IPS DF 4.7 (cell line): ENCODE measurements around the gene MMP23B.

Source experiments
- DNase-seq: peaks from one replicate; pipeline ENCODE4 v3.0.0-alpha.2; 2013; ENCODE audit warnings: low spot score; ENCODE audit errors: extremely low read depth

Gene MMP23B

GRCh38 chr1:1602304-1602967 is 29.5 kb upstream of the MMP23B start:
- no peak for DNase-seq

- no peak for DNase-seq
These were observed 28.9 kb upstream of the MMP23B start for GRCh38 chr1:1602968-1603506.

DNA sequence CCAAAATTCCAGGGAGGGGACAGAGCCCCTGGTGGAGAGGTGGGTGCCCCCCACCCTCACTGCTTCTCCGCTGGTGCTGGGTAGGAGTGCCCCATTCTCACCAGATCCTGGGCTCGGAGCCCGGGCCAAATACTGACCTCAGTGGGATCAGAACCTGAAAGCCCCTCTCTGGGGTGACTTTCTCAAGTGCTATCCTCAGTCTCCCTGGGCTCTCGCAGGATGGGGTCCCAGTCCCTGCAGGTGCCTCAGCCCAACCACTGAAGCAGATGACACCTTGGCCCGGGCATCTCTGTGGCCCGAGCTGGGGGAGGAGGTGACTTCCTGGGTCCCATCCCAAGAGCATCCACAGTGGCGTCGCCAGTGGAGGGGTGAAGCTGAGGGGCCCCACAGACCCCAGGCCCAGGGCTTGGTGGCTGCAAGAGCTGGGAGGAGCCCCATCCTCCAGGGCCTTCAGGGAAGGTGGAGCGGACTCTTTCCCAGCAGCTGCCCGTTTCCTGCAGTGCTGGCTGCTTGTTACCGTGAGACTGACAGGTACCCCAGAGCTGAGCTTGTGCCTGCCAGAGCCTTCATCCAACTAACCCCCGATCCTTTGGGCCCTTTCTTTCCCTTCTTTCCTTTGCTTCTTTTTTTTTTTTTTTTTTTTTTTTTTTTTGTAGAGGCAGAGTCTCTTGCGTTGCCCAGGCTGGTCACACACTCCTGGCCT is 28.2 kb upstream of the MMP23B start:
- no peak for DNase-seq

DNA sequence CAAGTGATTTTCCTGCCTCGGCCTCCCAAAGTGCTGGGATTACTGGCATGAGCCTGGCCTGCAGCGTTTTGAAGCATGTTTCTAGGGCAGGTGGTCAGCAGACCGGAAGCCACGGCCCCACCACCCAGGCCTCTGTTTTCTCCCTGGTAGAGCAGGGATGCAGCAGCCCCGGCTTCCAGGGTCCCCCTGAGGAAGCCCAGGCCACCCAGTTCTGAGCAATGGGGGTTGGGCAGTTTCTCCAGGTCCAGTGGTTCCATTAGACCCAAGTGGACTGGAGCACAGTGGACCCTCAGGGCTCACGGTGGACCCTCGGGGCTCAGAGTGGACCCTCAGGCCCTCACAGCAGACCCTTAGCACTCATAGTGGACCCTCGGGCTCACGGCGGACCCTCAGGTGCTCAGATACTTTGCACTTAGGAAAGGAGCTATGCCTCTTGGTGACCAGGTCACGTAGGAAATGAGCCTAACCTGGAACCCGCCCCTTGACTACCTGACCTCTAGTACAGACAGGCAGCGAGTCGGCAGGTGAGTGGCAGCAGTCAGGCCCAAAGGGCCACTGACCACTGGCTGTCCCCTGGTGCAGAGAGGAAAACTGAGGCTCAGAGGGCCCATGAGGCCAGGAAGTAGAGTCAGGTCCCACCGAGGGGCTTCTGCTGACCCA is 27.5 kb upstream of the MMP23B start:
- DNase-seq = no peak

DNA sequence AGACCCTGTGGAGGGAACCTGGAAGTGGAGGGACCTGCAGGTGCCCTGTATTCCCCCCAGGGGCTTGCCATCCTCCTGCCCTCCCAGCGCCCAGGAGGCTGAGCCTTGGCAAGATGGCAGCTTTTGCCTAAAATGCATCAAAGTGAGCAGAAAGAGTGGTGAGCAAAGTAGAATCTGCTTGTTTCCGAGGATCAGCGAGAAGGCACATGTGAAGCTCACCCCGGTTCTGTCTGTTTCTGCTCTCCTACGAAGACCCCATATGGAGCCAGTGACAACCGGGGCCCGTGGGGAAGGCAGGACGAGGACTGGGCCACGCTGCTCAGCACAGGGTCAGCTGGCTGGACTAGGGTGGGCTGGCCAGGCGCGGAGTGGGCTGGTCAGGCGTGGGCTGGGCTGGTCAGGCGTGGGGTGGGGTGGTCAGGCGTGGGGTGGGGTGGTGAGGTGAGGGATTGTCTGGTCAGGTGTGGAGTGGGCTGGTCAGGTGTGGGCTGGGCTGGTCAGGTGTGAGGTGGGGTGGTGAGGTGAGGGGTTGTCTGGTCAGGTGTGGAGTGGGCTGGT is 26.9 kb upstream of the MMP23B start:
- no peak for DNase-seq

GRCh38 chr1:1605724-1606123 is 26.2 kb upstream of the MMP23B start:
- DNase-seq = no peak

DNA sequence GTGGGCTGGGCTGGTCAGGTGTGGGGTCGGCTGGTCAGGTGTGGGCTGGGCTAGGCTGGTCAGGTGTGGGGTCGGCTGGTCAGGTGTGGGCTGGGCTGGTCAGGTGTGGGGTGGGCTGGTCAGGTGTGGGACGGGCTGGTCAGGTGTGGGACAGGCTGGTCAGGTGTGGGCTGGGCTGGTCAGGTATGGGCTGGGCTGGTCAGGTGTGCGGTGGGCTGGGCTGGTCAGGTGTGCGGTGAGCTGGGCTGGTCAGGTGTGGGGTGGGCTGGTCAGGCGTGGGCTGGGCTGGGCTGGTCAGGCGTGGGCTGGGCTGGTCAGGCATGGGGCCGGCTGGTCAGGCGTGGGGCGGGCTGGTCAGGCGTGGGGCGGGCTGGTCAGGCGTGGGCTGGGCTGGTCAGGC is 25.7 kb upstream of the MMP23B start:
- no peak for DNase-seq

GRCh38 chr1:1609822-1610485 is 22.0 kb upstream of the MMP23B start:
- DNase-seq = no peak

- no peak for DNase-seq
These were observed 21.2 kb upstream of the MMP23B start for GRCh38 chr1:1610796-1611195.

DNA sequence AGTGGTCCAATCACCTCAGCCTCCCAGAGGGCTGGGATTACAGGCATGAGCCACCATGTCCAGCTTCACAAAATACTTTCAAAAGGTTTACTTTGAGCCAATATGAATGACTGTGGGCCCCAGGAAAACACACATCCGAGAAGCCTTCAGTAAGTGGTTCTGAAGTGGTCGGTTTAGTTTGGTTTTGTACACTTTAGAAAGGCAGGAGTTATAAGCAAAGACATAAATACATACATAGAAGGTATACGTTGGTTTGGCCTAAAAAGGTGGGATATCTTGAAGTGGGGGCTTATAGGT is 19.9 kb upstream of the MMP23B start:
- no peak for DNase-seq

DNA sequence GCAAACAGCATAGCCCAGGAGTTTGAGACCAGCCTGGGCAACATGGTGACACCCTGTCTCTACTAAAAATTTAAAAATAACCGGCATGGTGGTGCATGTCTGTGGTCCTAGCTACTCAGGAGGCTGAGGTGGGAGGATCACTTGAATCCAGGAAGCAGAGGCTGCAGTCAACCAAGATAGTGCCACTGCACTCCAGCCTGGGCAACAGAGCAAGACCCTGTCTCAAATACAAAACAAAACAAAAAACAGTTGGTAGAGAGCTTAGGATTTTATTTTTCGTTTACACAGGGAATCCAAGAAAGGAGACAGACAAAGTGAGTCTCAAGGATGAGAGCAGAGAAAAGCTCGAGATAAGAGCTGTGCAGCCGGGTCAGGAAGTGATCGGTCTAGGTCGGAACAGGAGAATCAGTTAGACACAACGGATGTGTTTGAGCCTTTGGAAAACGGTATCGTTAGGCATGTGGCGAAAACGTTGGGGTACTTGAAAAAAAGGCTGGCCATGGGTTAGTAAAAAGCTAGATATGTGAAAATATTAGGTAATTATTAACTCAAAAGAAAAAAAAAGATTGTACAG is 18.4 kb upstream of the MMP23B start:
- no peak for DNase-seq

DNA sequence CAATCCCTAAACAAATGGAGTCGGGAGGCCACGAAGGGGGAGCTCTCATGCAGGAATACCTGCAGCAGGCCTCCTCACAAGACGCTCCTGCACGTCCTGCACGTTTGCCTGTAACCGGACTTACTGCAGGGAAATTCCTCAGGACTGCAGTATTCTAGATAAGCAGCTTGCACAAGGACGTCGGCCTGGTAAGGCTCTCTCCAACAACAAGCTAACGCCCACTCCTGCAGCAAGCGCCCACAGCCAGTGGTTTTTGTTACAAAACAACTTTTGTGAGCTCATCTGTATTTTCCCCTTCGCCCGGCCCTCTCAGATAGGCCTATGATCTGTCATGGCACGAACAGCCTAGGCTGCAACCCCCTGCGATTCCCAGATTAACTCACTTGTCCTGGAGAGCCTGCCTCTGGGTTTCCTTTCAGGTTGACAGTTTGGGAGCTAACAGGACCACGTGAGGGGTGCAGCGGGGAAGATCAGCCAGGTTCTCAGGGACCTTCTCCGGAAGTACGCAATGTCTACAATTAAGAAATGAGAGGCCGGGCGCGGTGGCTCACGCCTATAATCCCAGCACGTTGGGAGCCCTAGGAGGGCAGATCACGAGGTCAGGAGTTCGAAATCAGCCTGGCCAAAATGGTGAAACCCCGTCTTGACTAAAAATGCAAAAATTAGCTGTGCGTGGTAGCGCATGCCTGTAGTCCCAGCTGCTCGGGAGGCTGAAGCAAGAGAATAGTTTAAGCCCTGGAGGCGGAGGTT is 17.6 kb upstream of the MMP23B start:
- no peak for DNase-seq

DNA sequence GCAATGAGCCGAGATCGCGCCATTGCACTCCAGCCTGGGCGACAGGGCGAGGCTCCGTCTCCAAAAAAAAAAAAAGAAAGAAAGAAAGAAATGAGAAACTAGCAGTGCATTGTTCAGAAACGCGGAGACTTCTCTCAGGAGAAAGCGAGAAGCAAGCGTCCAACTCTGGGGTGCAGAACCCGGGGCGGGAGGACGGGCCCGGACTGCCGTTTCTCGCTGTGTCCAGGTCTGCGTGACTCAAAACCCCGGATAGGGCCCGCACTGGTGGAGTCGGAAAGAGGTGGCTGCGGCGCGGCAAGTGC is 17.1 kb upstream of the MMP23B start:
- DNase-seq = no peak

- peak; percentile 89 for DNase-seq
These were observed 16.5 kb upstream of the MMP23B start, which contains the start of gene MIB2 for GRCh38 chr1:1615256-1616044. MIB2 (plus strand) TSS chr1:1615500; CDS start chr1:1623453, 7,953 bp downstream.

DNA sequence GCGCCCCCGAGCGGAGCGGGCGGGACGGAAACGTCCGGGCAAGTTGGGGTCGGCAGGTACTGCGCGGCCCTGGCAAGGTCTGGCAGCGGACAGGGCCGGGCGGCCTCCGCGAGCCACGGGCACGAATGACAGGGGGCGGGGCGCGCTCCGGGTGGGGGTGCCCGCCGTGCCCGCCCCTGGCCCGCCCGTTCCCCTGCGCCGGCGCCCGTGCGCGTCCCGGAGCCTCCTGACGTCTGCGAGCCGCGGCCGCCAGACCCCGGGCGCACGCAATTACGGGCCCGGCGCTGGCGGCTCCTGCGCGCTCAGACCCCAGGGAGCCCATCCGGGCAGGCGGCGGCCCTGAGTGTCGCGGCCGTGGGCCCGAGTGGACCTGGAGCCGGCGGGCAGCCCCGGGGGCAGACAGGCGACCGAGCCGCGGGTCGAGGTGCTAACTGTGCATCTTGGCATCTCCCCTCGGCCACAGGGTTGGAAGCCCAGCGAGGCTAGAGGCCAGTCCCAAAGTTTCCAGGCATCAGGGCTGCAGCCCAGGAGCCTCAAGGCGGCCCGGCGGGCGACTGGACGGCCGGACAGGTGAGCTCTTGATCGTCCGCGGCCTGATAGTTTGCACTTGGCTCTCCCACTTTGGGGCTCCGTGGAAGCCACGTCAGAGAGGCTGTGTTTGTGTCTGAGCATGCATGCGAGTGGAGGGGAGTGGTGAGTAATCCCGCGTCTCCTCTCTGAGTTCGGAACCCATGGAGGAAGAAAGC is 15.8 kb upstream of the MMP23B start:
- no peak for DNase-seq

DNA sequence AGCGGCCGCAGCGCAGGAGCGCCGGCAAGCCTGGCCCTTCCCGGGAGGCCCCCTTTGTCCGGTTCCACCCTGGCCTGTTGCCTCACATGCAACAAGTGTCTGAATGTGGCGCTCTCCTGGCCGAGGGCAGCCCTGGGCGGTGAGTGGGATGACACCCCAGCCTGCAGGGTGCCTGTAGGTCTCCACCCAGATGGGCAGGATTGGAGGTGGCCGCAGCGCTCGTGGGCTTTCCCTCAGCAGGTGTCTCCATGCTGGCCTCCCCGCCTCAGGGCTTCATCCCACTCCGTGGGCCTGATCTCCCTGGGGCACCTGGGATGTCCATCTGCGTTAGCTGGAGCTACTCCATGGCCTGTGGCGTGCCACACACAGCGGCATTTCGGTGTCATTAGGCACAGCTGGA is 15.1 kb upstream of the MMP23B start:
- DNase-seq = no peak

GRCh38 chr1:1617516-1617915 is 14.5 kb upstream of the MMP23B start:
- no peak for DNase-seq

- DNase-seq = no peak
These were observed 14.0 kb upstream of the MMP23B start for GRCh38 chr1:1617925-1618324.

DNA sequence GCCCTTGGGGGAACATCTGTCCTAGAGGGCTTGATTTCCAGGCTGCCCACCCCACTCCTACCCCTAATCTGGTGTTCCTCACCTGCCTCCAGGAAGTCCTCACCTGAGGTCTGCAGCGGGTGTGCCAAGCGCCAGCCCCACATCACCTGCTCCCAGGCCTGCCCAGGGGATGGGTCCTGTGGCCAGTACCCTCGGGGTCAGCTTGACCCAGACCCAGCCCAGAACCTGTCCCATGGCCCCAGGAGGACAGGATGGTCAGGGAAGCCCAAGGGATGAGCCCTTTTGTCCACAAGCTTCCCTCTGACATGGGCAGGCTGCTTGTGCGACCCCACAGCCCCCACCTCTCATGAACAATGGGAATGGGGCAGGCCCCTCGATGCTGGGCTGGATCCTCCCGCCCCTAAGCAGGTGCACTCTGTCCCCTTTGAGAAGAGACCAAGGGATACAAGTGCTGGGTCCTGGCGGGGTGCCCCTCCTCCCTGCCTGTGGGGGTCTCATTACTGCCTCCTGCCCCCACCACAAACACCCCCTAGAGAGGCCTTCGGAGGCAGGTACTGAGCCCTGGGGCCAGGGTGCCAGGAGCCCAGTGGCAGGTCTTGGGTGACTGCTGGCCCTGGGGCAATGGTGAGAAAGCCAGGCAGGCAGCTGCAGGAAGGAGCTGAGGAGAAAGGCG is 13.4 kb upstream of the MMP23B start:
- no peak for DNase-seq
